ENCODE data around the gene C19orf85.

- TF ChIP-seq CTCF (conservative IDR thresholded peaks at IDR 0.05) (no peak), EZH2 (IDR thresholded peaks at IDR 0.05; ENCODE audit: low read depth) (no peak)
Observed at GRCh38 chr19:55455576-55456235, 8.8 kb downstream of the C19orf85 start.

All from PC-9 (cell line).